GM19025 (cell line): ENCODE measurements around the gene GAS6.

Experiments used
- ATAC-seq: cut with Tn5 transposase; IDR thresholded peaks from one replicate; pipeline ENCODE4 v1.9.1; 2021; ENCODE audit warnings: mild to moderate bottlenecking, low read depth, moderate library complexity; ENCODE audit not compliant: unreplicated experiment

The GAS6 gene

GRCh38 chr13:113813070-113813748 is 50.7 kb downstream of the GAS6 start:
- ATAC-seq, result no peak

GRCh38 chr13:113812178-113813040 is 51.5 kb downstream of the GAS6 start:
- ATAC-seq, result no peak

GRCh38 chr13:113811081-113811928 is 52.6 kb downstream of the GAS6 start:
- ATAC-seq, result no peak

GRCh38 chr13:113810640-113811039 is 53.2 kb downstream of the GAS6 start:
- no peak for ATAC-seq

- no peak for ATAC-seq
These were observed 53.9 kb downstream of the GAS6 start for GRCh38 chr13:113809934-113810333.

GRCh38 chr13:113808058-113808834 is 55.6 kb downstream of the GAS6 start:
- no peak for ATAC-seq

- no peak for ATAC-seq
These were observed 57.4 kb downstream of the GAS6 start for GRCh38 chr13:113806526-113806925.

- ATAC-seq, result no peak
These were observed 57.8 kb downstream of the GAS6 start for GRCh38 chr13:113806104-113806471.

GRCh38 chr13:113805431-113806103 is 58.3 kb downstream of the GAS6 start:
- ATAC-seq, result no peak

GRCh38 chr13:113804703-113805430 is 59.0 kb downstream of the GAS6 start:
- no peak for ATAC-seq

- no peak for ATAC-seq
These were observed 59.7 kb downstream of the GAS6 start for GRCh38 chr13:113804017-113804702.

GRCh38 chr13:113803409-113804016 is 60.4 kb downstream of the GAS6 start:
- ATAC-seq, result no peak

- no peak for ATAC-seq
These were observed 61.1 kb downstream of the GAS6 start for GRCh38 chr13:113802761-113803160.

- ATAC-seq, result no peak
These were observed 61.8 kb downstream of the GAS6 start for GRCh38 chr13:113802090-113802531.

GRCh38 chr13:113801289-113801961 is 62.5 kb downstream of the GAS6 start:
- ATAC-seq, result no peak

GRCh38 chr13:113800576-113800926 is 63.3 kb downstream of the GAS6 start:
- no peak for ATAC-seq

- ATAC-seq, result no peak
These were observed 65.6 kb downstream of the GAS6 start for GRCh38 chr13:113798200-113798811.
